Calu3 (cell line): ENCODE measurements around the gene HOXC10. TPM values are rescaled to one million over a fixed set of nuclear protein-coding genes. Genes with fewer than 3 reads are reported as not detected.

Experiments used
- BruUV-seq: library from RNA; stranded (reverse); fragments of 400-500 nt; replicated peaks from 2 replicates; lab custom pipeline; 2021; lab: Mats Ljungman, UMichigan
- CTCF ChIA-PET: fragments of 300-600 bp; sonication (Branson Sonifier 250); formaldehyde crosslinking; loops from one replicate; lab custom pipeline; 2022; ENCODE audit warnings: antibody characterized with exemption; lab: Charles Lee
- DNase-seq: peaks from one replicate; pipeline ENCODE4 v3.0.0; 2022
- H3K27ac Mint-ChIP-seq: one replicate; pipeline ENCODE4 v1.8.0; 2022; ENCODE audit warnings: mixed read lengths; ENCODE audit not compliant: unreplicated experiment
- H3K27me3 Mint-ChIP-seq: one replicate; pipeline ENCODE4 v1.8.0; 2022; ENCODE audit warnings: mixed read lengths; ENCODE audit not compliant: unreplicated experiment
- H3K36me3 Mint-ChIP-seq: one replicate; pipeline ENCODE4 v1.8.0; 2022; ENCODE audit warnings: mild to moderate bottlenecking, moderate library complexity, mixed read lengths; ENCODE audit not compliant: insufficient read depth, unreplicated experiment
- H3K4me1 Mint-ChIP-seq: one replicate; pipeline ENCODE4 v1.8.0; 2022; ENCODE audit warnings: mild to moderate bottlenecking, low read depth, mixed read lengths; ENCODE audit not compliant: unreplicated experiment
- H3K4me3 Mint-ChIP-seq: one replicate; pipeline ENCODE4 v1.8.0; 2022; ENCODE audit warnings: mild to moderate bottlenecking, low read depth, moderate library complexity, mixed read lengths; ENCODE audit not compliant: unreplicated experiment
- H3K9me3 Mint-ChIP-seq: one replicate; pipeline ENCODE4 v1.8.0; 2022; ENCODE audit warnings: low read depth, mixed read lengths; ENCODE audit not compliant: unreplicated experiment
- intact Hi-C: fragments of 100-400 bp; cut with micrococcal nuclease; formaldehyde crosslinking; loops from one replicate; pipeline ENCODE4 v1.10.0; 2022; ENCODE audit not compliant: unreplicated experiment
- total RNA-seq: library from RNA; stranded (reverse); gene quantifications from 2 replicates; pipeline ENCODE4 v1.2.3, GENCODE V29; 2022
- TF ChIP-seq, protein P1 (sequence below): fragments of 200-600 bp; IDR thresholded peaks from one replicate; pipeline ENCODE4 v1.8.0; 2022; ENCODE audit warnings: antibody characterized with exemption; ENCODE audit not compliant: unreplicated experiment

The HOXC10 gene
- total RNA-seq, 1 experiment from 2014 or later: 0.71 TPM

DNA sequence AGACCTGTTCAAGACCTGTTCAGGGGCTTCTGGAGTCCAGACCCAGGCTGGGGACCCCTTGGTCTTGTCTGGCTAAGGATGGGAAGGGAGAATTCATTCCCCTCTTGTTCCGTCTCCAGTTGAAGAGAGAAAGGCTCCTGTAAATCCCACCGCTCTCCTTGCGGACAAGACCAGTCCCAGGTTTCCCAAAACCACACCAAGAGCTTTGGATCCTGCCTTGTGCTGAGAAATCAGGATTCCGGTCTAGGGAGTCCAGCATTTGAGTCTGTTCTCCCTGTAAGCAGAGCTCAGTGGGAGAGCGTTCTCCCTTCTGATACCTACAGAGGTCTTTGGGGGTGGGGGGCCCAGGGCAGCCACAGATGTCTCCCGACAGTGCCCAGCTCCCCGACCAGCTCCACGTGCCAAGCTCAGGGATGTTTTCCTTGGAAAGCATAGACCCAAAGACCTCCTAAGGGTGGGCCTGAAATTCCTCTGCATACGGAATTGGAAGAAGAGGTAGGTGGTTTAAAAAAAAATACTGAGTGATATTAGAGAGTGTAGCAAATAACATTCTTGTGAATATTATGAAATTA lies 44.4 kb upstream of the HOXC10 start:
- Mint-ChIP-seq H3K9me3 (no peaks in the 10 kb centered on the region), H3K27ac (no peak overlapping the region), H3K4me1 (no peaks in the 10 kb centered on the region), H3K36me3 (no peaks in the 10 kb centered on the region), H3K27me3 (peaks cover 97% of the 10 kb centered on the region), H3K4me3 (no peak overlapping the region)
- no peak for DNase-seq
- TF ChIP-seq, protein P1, sequence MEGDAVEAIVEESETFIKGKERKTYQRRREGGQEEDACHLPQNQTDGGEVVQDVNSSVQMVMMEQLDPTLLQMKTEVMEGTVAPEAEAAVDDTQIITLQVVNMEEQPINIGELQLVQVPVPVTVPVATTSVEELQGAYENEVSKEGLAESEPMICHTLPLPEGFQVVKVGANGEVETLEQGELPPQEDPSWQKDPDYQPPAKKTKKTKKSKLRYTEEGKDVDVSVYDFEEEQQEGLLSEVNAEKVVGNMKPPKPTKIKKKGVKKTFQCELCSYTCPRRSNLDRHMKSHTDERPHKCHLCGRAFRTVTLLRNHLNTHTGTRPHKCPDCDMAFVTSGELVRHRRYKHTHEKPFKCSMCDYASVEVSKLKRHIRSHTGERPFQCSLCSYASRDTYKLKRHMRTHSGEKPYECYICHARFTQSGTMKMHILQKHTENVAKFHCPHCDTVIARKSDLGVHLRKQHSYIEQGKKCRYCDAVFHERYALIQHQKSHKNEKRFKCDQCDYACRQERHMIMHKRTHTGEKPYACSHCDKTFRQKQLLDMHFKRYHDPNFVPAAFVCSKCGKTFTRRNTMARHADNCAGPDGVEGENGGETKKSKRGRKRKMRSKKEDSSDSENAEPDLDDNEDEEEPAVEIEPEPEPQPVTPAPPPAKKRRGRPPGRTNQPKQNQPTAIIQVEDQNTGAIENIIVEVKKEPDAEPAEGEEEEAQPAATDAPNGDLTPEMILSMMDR: no peak
- CTCF ChIA-PET: no interaction called here
- intact Hi-C loops: no loop called here
- no TSS peak for BruUV-seq

DNA sequence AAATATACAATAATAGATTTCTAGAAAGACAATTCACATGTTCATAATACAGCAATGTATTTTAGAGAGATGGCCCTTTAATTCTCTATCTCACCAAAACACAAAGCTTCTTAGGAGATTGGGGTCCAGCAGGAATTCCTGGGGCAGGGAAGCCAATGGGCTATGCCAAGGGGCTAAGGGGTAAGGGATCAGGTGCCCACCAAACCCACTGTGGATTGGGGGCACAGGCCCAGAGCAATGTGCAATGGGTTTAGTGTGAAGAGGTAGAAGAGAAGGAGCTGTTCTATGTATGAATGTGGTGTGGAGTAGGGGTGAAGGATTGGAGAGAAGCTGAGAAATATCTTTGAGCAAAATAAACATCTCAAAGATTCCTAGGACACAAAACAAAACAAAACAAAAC lies 43.8 kb upstream of the HOXC10 start:
- Mint-ChIP-seq H3K4me3 (no peak overlapping the region), H3K27me3 (peaks cover 97% of the 10 kb centered on the region), H3K4me1 (no peaks in the 10 kb centered on the region), H3K9me3 (no peaks in the 10 kb centered on the region), H3K27ac (no peak overlapping the region), H3K36me3 (no peaks in the 10 kb centered on the region)
- DNase-seq: no peak
- TF ChIP-seq, protein P1: no peak
- intact Hi-C loops: no loop called here
- no TSS peak for BruUV-seq
- CTCF ChIA-PET: interaction anchor here (0.6 to 0.9 kb wide), 2 partner anchors 23 to 262 kb away, joined by 3 read pairs; no protein-coding TSS in a partner anchor

DNA sequence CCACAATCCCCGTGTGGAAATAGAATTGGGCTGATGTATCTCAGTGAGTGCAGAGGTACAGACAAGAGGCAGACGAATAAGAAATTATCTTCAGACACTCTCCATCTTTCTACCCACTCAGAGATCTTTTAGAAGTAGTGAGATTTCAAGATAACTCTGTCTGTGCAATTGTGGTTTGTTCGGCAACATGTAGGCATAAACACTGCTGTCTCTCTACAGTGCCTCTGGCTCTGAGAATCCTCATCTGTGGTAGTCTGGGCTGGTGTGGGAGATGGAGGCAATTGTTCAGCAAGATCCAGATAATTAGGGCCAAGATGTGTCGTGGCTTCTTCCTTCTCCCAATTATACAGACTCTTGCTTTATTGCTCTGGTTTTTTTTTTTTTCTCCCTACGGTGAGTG lies 43.2 kb upstream of the HOXC10 start:
- peaks cover 97% of the 10 kb centered on the region for H3K27me3 Mint-ChIP-seq
- TF ChIP-seq, protein P1: no peak
- intact Hi-C loops: no loop called here

DNA sequence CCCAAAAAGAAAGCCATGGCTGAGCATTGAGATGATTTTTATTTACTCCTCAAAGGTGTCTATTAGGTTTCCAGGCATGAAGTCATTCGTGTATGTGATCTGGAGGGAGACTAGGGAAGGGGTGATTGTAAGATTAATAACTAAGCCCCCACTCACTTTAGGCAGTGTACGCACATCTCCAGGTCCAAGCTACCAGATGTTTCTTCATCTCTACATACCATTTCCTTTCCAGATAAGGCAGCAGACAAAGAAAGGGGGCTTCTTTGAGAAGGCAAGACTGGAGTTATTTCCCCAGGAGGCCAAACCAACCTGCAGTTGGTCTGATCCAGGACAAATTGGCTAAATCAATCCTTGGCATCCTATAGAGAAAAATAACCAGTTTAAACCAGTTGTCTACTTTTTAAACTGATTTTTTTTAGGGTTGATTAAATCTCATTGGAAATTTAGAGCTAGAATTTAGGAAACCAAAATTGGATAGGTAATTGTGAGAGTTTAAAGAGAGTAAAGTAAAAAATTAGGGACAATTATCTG lies 42.4 kb upstream of the HOXC10 start:
- DNase-seq: no peak
- TF ChIP-seq, protein P1: no peak
- intact Hi-C loops: no loop called here
- CTCF ChIA-PET: no interaction called here
- no TSS peak for BruUV-seq
- H3K36me3 Mint-ChIP-seq: no peaks in the 10 kb centered on the region
- H3K4me3 Mint-ChIP-seq: no peak overlapping the region
- H3K4me1 Mint-ChIP-seq: no peaks in the 10 kb centered on the region
- H3K9me3 Mint-ChIP-seq: no peaks in the 10 kb centered on the region
- H3K27me3 Mint-ChIP-seq: peaks cover 97% of the 10 kb centered on the region
- H3K27ac Mint-ChIP-seq: no peak overlapping the region

More for the DNA sequence above, 43.2 kb upstream of the HOXC10 start:
- no peaks in the 10 kb centered on the region for H3K36me3 Mint-ChIP-seq
- H3K9me3 Mint-ChIP-seq: no peaks in the 10 kb centered on the region
- no TSS peak for BruUV-seq
- DNase-seq: no peak
- CTCF ChIA-PET: interaction anchor here (0.6 to 0.9 kb wide), 2 partner anchors 23 to 261 kb away, joined by 3 read pairs; no protein-coding TSS in a partner anchor
- no peaks in the 10 kb centered on the region for H3K4me1 Mint-ChIP-seq
- H3K4me3 Mint-ChIP-seq: no peak overlapping the region
- no peak overlapping the region for H3K27ac Mint-ChIP-seq
